Pancreas (tissue), 10 donors: Measurements from ENCODE around the gene MGMT. TPM values are rescaled to one million over a fixed set of nuclear protein-coding genes. Genes with fewer than 3 reads are reported as not detected.

ENCODE experiments used
- ATAC-seq, 4 donors: fragments of 200-7000 bp; cut with Tn5 transposase; one replicate each; pipeline versions ENCODE4 v1.8.0 to v1.9.1; 2020; ENCODE audit warnings: mild to moderate bottlenecking in 4 of 4, moderate library complexity in 4 of 4
- DNase-seq, 6 donors: peaks; one replicate each; pipeline ENCODE4 v3.0.0-alpha.2; 2020
- FAIRE-seq: peaks from 2 replicates; lab custom pipeline; 2012; peaks lifted over from hg19 to GRCh38; lab: Jason Lieb, UNC
- H3K27ac ChIP-seq, 4 donors: fragments of 200-600 bp; sonication (generic); 1 replicate in 3 of 4; 2 replicates in 1 of 4; pipeline versions ENCODE4 v1.5.0 to v1.8.0; 2020
- H3K27me3 ChIP-seq, 4 donors: fragments of 200-600 bp; one replicate each; pipeline ENCODE4 v1.8.0; 2021
- H3K36me3 ChIP-seq, 3 donors: fragments of 200-600 bp; sonication (generic) in 1 of 3; one replicate each; pipeline versions ENCODE4 v1.5.0 to v1.8.0; 2020 to 2021
- H3K4me1 ChIP-seq, 3 donors: fragments of 200-600 bp; one replicate each; pipeline ENCODE4 v1.8.0; 2021
- H3K4me3 ChIP-seq, 4 donors: fragments of 200-600 bp; sonication (generic) in 2 of 4; one replicate each; pipeline versions ENCODE4 v1.5.0 to v1.8.0; 2020 to 2021
- H3K9me3 ChIP-seq, 4 donors: fragments of 200-600 bp; one replicate each; pipeline ENCODE4 v1.8.0; 2021
- CTCF ChIP-seq, 4 donors: fragments of 200-600 bp; sonication (generic) in 3 of 4; IDR thresholded peaks; one replicate each; pipeline versions ENCODE4 v1.5.0 to v1.8.0; 2021; ENCODE audit warnings: antibody characterized with exemption in 4 of 4
- WGBS, 2 donors: extraction: QIAGEN DNeasy Blood & Tissue Kit; methylation state at CpG; one replicate each; pipeline ENCODE4 v1.1.7; 2013; 5-methylcytosine and 5-hydroxymethylcytosine counted together
- intact Hi-C, 3 donors: fragments of 100-400 bp; cut with DNase I; formaldehyde crosslinking; loops; one replicate each; pipeline versions ENCODE4 v1.11.1 to v1.14.2; 2022
- polyA plus RNA-seq, 2 donors: library from polyadenylated mRNA; stranded (reverse); fragments of 200-250 nt; gene quantifications; one replicate each; pipeline ENCODE4 v1.2.3, GENCODE V29; 2013
- total RNA-seq, 6 donors: library from RNA; stranded (reverse); fragmentation: NEBNext Ultra II Directional in 4 of 6; extraction: Animal tissue kit (Norgen Biotek cat#: 25700) in 4 of 6; gene quantifications; one replicate each; pipeline versions ENCODE4 v1.2.1 to v1.2.4, GENCODE V29; 2021 to 2023
- donor health status: healthy with polysubstance abuse.
- donor health status: DM: no; HTN: no; CAD: no; lungs with moderate emphysema.
- donor health status: DM: no; HTN: no; CAD: no.
- donor health status: control.
- donor health status: control.
- donor health status: Bipolar disorder and iron deficiency.
- donor health status: DM: yes; HTN: yes; CAD: no.
- donor health status: DM: no; HTN: no; CAD: no.
- donor health status: DM: no; HTN: no; CAD: no.
- donor health status: DM: yes; HTN: yes; CAD: no.

The MGMT gene
- total and polyA plus RNA-seq, 8 donors = 9.1 to 18.6 (median 12.0) TPM

- H3K36me3 ChIP-seq = no peaks in the 10 kb centered on the region
- no peak for DNase-seq
- 97 to 99% methylated on average over 5 of the region's 5 CpGs for WGBS, 2 donors
- H3K9me3 ChIP-seq = no peaks in the 10 kb centered on the region
- H3K4me3 ChIP-seq = no peak overlapping the region
- no peak for FAIRE-seq
- intact Hi-C loops = no loop called here
- no peak for ATAC-seq
- no peaks in the 10 kb centered on the region for H3K27me3 ChIP-seq
- TF ChIP-seq CTCF (IDR thresholded peaks at IDR 0.05) = no peak
- no peak overlapping the region for H3K27ac ChIP-seq
- peaks cover 0 to 10% (median 0%) of the 10 kb centered on the region in 3 donors for H3K4me1 ChIP-seq
Observed at GRCh38 chr10:129599160-129599559, 132.1 kb downstream of the MGMT start.

GRCh38 chr10:129601737-129602136 lies 134.7 kb downstream of the MGMT start:
- no peaks in the 10 kb centered on the region for H3K27me3 ChIP-seq
- no peaks in the 10 kb centered on the region for H3K9me3 ChIP-seq
- FAIRE-seq = no peak
- 96 to 97% methylated on average over 10 of the region's 10 CpGs for WGBS, 2 donors
- intact Hi-C loops = no loop called here
- peaks cover 0 to 10% (median 0%) of the 10 kb centered on the region in 3 donors for H3K4me1 ChIP-seq
- H3K36me3 ChIP-seq = no peaks in the 10 kb centered on the region
- no peak for TF ChIP-seq CTCF (IDR thresholded peaks at IDR 0.05)
- no peak for ATAC-seq
- H3K27ac ChIP-seq = no peak overlapping the region
- DNase-seq = no peak
- no peak overlapping the region for H3K4me3 ChIP-seq

- intact Hi-C loops = no loop called here
- no peaks in the 10 kb centered on the region for H3K27me3 ChIP-seq
- DNase-seq (no peak), ATAC-seq (peak in 1 of 4 donors; percentile 41), FAIRE-seq (no peak)
- TF ChIP-seq CTCF (IDR thresholded peaks at IDR 0.05) = no peak
- no peak overlapping the region for H3K4me3 ChIP-seq
- 38 to 39% methylated on average over 6 of the region's 6 CpGs for WGBS, 2 donors
- H3K9me3 ChIP-seq = no peaks in the 10 kb centered on the region
- no peak overlapping the region for H3K27ac ChIP-seq
- H3K36me3 ChIP-seq = no peaks in the 10 kb centered on the region
- peaks cover 0 to 10% (median 0%) of the 10 kb centered on the region in 3 donors for H3K4me1 ChIP-seq
Observed at GRCh38 chr10:129602938-129603535, 136.0 kb downstream of the MGMT start.

GRCh38 chr10:129604333-129605032 lies 137.4 kb downstream of the MGMT start:
- ATAC-seq (no peak), DNase-seq (no peak), FAIRE-seq (no peak)
- Histone ChIP-seq H3K4me1 (peaks cover 0 to 10% (median 0%) of the 10 kb centered on the region in 3 donors), H3K4me3 (no peak overlapping the region), H3K27me3 (no peaks in the 10 kb centered on the region), H3K9me3 (no peaks in the 10 kb centered on the region), H3K27ac (no peak overlapping the region), H3K36me3 (no peaks in the 10 kb centered on the region)
- no peak for TF ChIP-seq CTCF (IDR thresholded peaks at IDR 0.05)
- intact Hi-C loops = no loop called here
- WGBS, 2 donors = 58 to 75% methylated on average over 9 to 10 of the region's 10 CpGs
